NCI-H510A treated with DMSO at 0.1 percent for 48 hours (cell line): ENCODE measurements around the gene ALDOB.

Source experiments
- DNase-seq: peaks from one replicate; lab custom pipeline; 2025; lab: John Stamatoyannopoulos, UW

Gene ALDOB

GRCh38 chr9:101383361-101383760 lies 52.2 kb downstream of the ALDOB start:
- no peak for DNase-seq

GRCh38 chr9:101381833-101382342 lies 53.7 kb downstream of the ALDOB start:
- no peak for DNase-seq

GRCh38 chr9:101381118-101381517 lies 54.5 kb downstream of the ALDOB start:
- no peak for DNase-seq

GRCh38 chr9:101380295-101380694 lies 55.3 kb downstream of the ALDOB start:
- no peak for DNase-seq

GRCh38 chr9:101376111-101376848 lies 59.3 kb downstream of the ALDOB start:
- no peak for DNase-seq

- DNase-seq = no peak
Observed at GRCh38 chr9:101375546-101375945, 60.0 kb downstream of the ALDOB start.

- no peak for DNase-seq
Observed at GRCh38 chr9:101372327-101373118, 63.1 kb downstream of the ALDOB start.

GRCh38 chr9:101371813-101372212 lies 63.8 kb downstream of the ALDOB start:
- DNase-seq = no peak
